Loucy (cell line): Measurements from ENCODE around the gene SPACA5.

ENCODE experiments used
- H2AFZ ChIP-seq: fragments of 200-600 bp; sonication (generic); 2 replicates; pipeline ENCODE4 v1.6.0; 2016; ENCODE audit warnings: antibody characterized with exemption, mild to moderate bottlenecking, low read length, moderate library complexity
- H3F3A ChIP-seq: fragments of 200-600 bp; 2 replicates; pipeline ENCODE4 v1.6.0; 2016; ENCODE audit warnings: antibody characterized with exemption, low read depth, mild to moderate bottlenecking
- H3K27me3 ChIP-seq: fragments of 200-600 bp; sonication (generic); 2 replicates; pipeline ENCODE4 v1.6.1; 2014; ENCODE audit warnings: low read length, mild to moderate bottlenecking; ENCODE audit not compliant: insufficient read depth, poor library complexity, severe bottlenecking
- H3K36me3 ChIP-seq: fragments of 200-600 bp; sonication (generic); 2 replicates; pipeline ENCODE4 v1.6.1; 2016; ENCODE audit warnings: low read length; ENCODE audit not compliant: insufficient read depth
- H3K4me1 ChIP-seq: fragments of 200-600 bp; sonication (generic); 2 replicates; pipeline ENCODE4 v1.5.1; 2014; ENCODE audit warnings: low read length, mild to moderate bottlenecking; ENCODE audit not compliant: insufficient read depth, poor library complexity, severe bottlenecking
- H3K4me2 ChIP-seq: fragments of 200-600 bp; sonication (generic); 2 replicates; pipeline ENCODE4 v1.6.0; 2014; ENCODE audit warnings: antibody characterized with exemption, low read length, low read depth, mild to moderate bottlenecking; ENCODE audit not compliant: poor library complexity, severe bottlenecking
- H3K4me3 ChIP-seq: fragments of 200-600 bp; sonication (generic); 2 replicates; pipeline ENCODE4 v1.5.1; 2014; ENCODE audit warnings: low read length, mild to moderate bottlenecking, mixed read lengths; ENCODE audit not compliant: poor library complexity, severe bottlenecking
- H3K79me2 ChIP-seq: fragments of 200-600 bp; sonication (generic); 2 replicates; pipeline ENCODE4 v1.6.1; 2014; ENCODE audit warnings: low read length; ENCODE audit not compliant: insufficient read depth
- H3K9ac ChIP-seq: fragments of 200-600 bp; sonication (generic); 2 replicates; pipeline ENCODE4 v1.6.0; 2014; ENCODE audit warnings: mild to moderate bottlenecking, low read depth, low read length, moderate library complexity; ENCODE audit not compliant: poor library complexity, severe bottlenecking
- H3K9me2 ChIP-seq: fragments of 200-600 bp; sonication (generic); replicated peaks from 2 replicates; pipeline ENCODE4 v1.6.1; 2016; ENCODE audit warnings: low read depth, low read length, mixed read lengths
- H3K9me3 ChIP-seq: fragments of 200-600 bp; sonication (generic); 2 replicates; pipeline ENCODE4 v1.6.1; 2014; ENCODE audit warnings: mild to moderate bottlenecking, antibody characterized with exemption, low read length, low read depth; ENCODE audit not compliant: insufficient read depth
- H4K20me1 ChIP-seq: fragments of 200-600 bp; sonication (generic); 2 replicates; pipeline ENCODE4 v1.6.0; 2014; ENCODE audit warnings: antibody characterized with exemption, low read length, mild to moderate bottlenecking; ENCODE audit not compliant: insufficient read depth, poor library complexity, severe bottlenecking
- EZH2phosphoT487 ChIP-seq: fragments of 200-600 bp; IDR thresholded peaks from 2 replicates; pipeline ENCODE4 v1.6.1; 2018; ENCODE audit warnings: antibody characterized with exemption, mild to moderate bottlenecking, moderate library complexity, borderline replicate concordance
- TF ChIP-seq, protein P1 (sequence below): fragments of 200-600 bp; sonication (generic); conservative IDR thresholded peaks from 2 replicates; pipeline ENCODE4 v1.5.1; 2014; ENCODE audit warnings: mild to moderate bottlenecking, antibody characterized with exemption, low read length

The SPACA5 gene

GRCh38 chrX:48035891-48036290 lies 29.1 kb downstream of the SPACA5 start:
- no peaks in the 10 kb centered on the region for H3K36me3 ChIP-seq
- no peaks in the 10 kb centered on the region for H4K20me1 ChIP-seq
- H3F3A ChIP-seq, result no peaks in the 10 kb centered on the region
- no peaks in the 10 kb centered on the region for H3K9me2 ChIP-seq
- no peaks in the 10 kb centered on the region for H3K79me2 ChIP-seq
- no peaks in the 10 kb centered on the region for H3K27me3 ChIP-seq
- H3K4me1 ChIP-seq, result no peaks in the 10 kb centered on the region
- TF ChIP-seq EZH2phosphoT487, result no peak
- TF ChIP-seq, protein P1, sequence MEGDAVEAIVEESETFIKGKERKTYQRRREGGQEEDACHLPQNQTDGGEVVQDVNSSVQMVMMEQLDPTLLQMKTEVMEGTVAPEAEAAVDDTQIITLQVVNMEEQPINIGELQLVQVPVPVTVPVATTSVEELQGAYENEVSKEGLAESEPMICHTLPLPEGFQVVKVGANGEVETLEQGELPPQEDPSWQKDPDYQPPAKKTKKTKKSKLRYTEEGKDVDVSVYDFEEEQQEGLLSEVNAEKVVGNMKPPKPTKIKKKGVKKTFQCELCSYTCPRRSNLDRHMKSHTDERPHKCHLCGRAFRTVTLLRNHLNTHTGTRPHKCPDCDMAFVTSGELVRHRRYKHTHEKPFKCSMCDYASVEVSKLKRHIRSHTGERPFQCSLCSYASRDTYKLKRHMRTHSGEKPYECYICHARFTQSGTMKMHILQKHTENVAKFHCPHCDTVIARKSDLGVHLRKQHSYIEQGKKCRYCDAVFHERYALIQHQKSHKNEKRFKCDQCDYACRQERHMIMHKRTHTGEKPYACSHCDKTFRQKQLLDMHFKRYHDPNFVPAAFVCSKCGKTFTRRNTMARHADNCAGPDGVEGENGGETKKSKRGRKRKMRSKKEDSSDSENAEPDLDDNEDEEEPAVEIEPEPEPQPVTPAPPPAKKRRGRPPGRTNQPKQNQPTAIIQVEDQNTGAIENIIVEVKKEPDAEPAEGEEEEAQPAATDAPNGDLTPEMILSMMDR, result no peak
- H3K4me3 ChIP-seq, result no peak overlapping the region
- no peak overlapping the region for H2AFZ ChIP-seq
- H3K4me2 ChIP-seq, result no peak overlapping the region
- H3K9me3 ChIP-seq, result no peaks in the 10 kb centered on the region
- no peak overlapping the region for H3K9ac ChIP-seq

- Histone ChIP-seq H3K4me1 (no peaks in the 10 kb centered on the region), H3K9me3 (no peaks in the 10 kb centered on the region), H3K9ac (no peak overlapping the region), H3K4me2 (no peak overlapping the region), H3K4me3 (no peak overlapping the region), H3K79me2 (no peaks in the 10 kb centered on the region), H4K20me1 (no peaks in the 10 kb centered on the region), H3K27me3 (no peaks in the 10 kb centered on the region), H2AFZ (no peak overlapping the region), H3K36me3 (no peaks in the 10 kb centered on the region), H3F3A (no peaks in the 10 kb centered on the region), H3K9me2 (no peaks in the 10 kb centered on the region)
- TF ChIP-seq, protein P1, result no peak
- TF ChIP-seq EZH2phosphoT487, result no peak
Observed at GRCh38 chrX:48043056-48043455, 36.3 kb downstream of the SPACA5 start.

- H2AFZ ChIP-seq, result no peak overlapping the region
- no peaks in the 10 kb centered on the region for H3K9me2 ChIP-seq
- H3K4me3 ChIP-seq, result no peak overlapping the region
- H3K4me1 ChIP-seq, result no peaks in the 10 kb centered on the region
- H3K4me2 ChIP-seq, result no peak overlapping the region
- TF ChIP-seq, protein P1, result no peak
- no peak for TF ChIP-seq EZH2phosphoT487
- no peaks in the 10 kb centered on the region for H3K27me3 ChIP-seq
- no peaks in the 10 kb centered on the region for H3K79me2 ChIP-seq
- H4K20me1 ChIP-seq, result no peaks in the 10 kb centered on the region
- no peaks in the 10 kb centered on the region for H3K9me3 ChIP-seq
- no peaks in the 10 kb centered on the region for H3K36me3 ChIP-seq
- H3K9ac ChIP-seq, result no peak overlapping the region
- H3F3A ChIP-seq, result no peaks in the 10 kb centered on the region
Observed at GRCh38 chrX:48045410-48046311, 38.9 kb downstream of the SPACA5 start.
